Fibroblast of upper back skin (primary cell): ENCODE measurements around the gene ATP5MC3.

Experiments
- DNase-seq: peaks from one replicate; pipeline ENCODE4 v3.0.0-alpha.2; 2013

ATP5MC3 gene

DNA sequence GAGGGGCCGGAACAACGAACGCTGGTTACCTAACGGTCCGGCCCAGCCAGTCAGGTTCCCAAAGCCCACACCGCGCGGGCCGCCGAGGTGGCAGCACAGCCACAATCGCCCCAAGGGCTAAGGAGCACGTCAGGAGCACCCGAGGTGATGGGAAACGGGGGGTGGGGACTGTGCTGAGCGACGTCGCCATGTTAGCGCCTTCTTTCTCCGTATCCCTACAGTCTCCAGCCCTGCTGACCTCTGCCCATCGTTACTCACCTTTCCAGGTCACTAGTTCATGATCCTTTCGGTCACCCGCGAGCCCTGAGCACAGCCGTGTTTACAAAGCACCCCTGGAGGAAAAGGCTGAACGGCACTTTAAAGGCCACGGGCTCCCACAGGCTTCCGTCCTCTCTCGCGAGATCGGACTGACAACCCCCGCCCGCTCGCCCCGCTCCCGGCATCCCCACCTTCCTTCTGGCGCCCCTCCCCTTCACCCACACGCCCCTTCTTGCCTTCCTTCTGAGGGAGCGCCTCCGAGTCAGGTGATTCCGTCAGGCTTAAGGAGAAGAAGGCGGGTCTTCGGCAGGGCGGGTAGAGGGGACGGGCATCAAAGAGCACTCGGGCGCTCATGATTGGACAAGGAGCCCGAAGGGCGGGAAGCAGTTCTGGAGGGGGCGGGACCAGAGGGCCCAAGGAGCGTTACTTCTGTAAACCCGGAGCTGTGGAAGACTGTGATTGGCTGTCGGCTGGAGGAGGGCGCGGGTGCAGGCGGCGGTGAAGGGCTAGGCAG lies 13.5 kb downstream of the ATP5MC3 start, which contains the start of gene ATF2:
Gene ATF2, minus strand, starts transcription at position 412 of the 772 bp plus-strand sequence. CDS start 31,760 bp downstream, outside the sequence.
- peak; percentile 100 for DNase-seq

DNA sequence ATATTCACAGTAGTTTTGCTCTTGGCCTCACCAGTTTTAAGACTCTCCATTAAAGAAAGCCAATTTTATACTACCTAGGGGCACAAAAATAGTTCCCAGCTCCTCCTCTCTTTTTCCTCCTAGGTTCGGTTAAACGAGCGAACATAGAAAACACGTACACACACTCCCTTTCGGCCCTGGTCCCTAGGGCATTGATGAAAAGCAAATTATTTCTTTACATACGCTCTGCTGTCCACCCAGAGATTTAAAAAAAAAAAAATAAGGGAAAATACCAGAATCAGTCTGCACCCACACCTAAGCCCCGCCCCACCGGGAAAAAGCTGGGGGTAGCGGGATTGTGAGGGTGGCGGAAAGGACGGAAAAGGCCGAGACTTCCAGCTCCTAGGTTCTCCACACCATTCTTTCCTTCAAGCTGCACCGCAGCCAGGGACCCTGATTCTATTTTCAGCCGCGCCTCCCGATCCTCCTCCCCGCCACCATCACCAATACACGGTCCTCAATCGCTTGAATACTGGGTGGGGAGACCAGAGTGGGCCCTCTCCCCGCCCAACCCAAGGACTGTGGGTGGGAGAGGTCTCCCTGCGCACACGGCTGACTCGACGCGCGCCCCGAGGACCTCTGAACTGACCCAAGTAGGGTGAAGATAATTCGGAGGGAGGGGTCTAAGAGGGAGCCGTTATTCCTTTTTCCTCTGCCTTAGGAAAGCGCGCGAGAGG lies 14.3 kb downstream of the ATP5MC3 start:
- peak; percentile 37 for DNase-seq

- no peak for DNase-seq
Observed at GRCh38 chr2:175166216-175166824, 15.2 kb downstream of the ATP5MC3 start.

- no peak for DNase-seq
Observed at GRCh38 chr2:175164235-175164634, 17.3 kb downstream of the ATP5MC3 start.

DNA sequence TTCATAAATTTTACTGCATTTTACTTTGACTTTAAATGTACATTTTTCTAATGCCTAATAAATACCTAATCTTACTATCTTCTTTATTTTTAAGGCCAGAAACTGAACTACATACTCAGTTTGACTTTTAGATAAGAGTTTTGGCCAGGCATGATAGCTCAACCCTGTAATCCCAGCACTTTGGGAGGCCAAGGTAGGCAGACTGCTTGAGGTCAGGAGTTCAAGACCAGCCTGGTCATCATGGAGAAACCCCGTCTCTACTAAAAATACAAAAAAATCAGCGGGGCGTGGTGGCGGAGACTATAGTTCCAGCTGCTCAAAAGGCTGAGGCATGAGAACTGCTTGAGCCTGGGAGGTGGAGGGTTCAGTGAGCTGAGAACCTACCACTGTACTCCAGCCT lies 22.6 kb downstream of the ATP5MC3 start:
- no peak for DNase-seq

GRCh38 chr2:175156534-175156933 lies 25.0 kb downstream of the ATP5MC3 start:
- DNase-seq, result peak; percentile 21

GRCh38 chr2:175154661-175155082 lies 26.8 kb downstream of the ATP5MC3 start:
- peak; percentile 88 for DNase-seq

DNA sequence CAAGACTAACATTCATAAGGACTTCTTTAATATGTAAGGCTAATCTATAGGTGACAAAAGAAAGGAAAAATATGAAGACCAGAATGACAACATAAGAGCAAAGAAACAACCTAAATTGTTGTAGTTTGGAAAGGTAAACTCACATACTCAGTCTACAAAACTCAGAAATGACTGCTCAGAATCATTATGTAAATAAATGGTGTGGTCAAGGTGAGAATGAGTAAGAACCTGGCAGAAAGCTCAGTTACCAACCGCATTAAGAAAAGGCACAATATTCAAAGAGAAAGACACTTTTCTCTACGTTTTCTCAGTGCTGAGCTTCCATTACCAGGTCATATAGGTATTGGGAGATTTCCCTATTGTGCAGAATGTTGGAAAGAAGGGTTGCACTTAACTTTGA lies 29.3 kb downstream of the ATP5MC3 start:
- DNase-seq, result no peak

GRCh38 chr2:175151791-175152190 lies 29.7 kb downstream of the ATP5MC3 start:
- no peak for DNase-seq

GRCh38 chr2:175147186-175147585 lies 34.3 kb downstream of the ATP5MC3 start:
- DNase-seq, result no peak

DNA sequence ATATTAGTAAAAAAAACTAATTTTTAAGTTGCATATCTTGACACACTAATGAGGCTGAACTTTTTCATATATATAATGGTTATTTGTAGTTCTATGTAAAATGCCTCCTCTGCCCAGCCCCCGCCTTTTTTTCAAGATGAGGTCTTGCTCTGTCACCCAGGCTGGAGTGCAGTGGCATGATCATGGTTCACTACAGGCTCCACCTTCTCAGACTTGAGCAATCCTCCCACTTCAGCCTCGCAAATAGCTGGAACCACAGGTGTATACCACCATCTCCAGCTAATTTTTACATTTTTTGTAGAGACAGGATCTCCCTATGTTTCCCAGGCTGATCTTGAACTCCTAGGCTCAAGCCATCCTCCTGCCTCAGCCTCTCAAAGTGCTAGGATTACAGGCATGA lies 37.8 kb downstream of the ATP5MC3 start:
- no peak for DNase-seq

GRCh38 chr2:175143191-175143590 lies 38.3 kb downstream of the ATP5MC3 start:
- DNase-seq, result no peak

DNA sequence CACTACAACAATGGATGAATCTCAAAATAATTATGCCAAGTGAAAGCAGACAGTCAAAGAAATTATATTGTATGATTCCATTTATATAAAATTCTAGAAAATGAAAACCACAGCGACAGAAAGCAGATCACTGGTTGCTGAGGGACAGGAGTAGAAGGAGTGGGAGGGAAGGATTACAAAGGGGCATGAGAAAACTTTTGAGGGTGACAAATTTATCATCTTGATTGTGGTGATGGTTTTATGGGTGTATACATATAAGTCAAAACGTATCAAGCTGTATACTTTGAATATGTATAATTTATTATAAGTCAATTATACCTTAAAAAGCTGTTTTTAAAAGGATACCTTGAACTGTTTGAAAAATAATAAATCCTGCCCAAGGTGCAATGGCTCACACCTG lies 41.2 kb downstream of the ATP5MC3 start:
- DNase-seq, result no peak

DNA sequence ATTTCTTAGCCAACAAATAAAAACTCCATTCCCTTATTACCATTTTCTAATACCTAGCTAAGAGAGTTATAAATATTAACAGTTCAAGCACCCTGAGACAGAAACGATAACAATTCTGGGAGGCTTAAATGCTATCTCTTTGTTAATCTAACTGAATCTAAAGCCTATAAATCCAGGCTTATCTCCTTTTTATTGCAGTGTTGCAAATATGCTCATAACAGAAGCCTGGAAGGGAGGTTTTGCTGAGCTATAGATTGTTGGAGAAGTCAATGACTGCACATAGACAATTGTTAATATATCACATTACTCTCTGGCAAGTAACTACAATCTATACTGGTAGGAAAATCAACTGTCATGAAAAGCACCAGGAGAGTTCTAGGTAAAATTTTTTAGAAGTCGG lies 43.7 kb downstream of the ATP5MC3 start:
- DNase-seq, result no peak

DNA sequence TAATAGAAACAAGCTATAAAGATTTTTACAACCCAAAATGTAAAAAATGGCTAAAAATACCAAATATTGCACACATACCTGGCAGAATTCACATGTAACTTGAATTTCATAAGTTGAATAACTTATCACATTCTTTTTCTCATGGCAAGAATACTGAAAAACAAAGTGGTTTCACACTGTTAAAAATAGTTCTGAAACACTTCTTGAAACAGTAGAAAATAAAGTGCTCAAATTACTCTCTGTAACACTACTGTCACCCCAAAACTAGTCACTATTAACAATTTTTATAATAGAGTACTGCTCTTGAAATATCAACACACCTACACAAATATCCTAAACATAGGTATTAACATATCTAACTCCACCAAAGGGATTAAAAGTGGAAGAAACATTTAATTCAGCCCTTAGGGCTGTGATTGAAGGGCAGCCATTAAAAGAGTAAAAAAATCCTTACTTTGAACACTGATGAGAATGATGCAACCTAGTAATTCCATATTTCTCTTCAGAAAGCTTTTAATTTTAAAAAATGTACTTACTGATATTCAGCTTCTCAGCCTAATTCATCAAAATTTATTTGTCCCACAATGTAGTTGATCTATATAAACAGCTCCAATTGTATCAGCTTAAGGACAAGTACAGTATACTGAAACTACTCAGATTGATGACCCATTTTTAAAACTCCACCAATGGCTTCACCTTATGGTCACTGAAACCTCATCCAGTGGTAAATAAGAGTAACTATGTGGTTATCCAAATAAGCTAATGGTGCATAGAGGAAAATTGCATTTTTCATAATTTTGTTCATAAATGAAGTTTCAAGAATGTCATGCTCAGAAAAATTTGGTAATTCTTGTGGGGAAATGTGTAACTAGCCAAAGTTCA lies 44.9 kb downstream of the ATP5MC3 start:
- DNase-seq, result no peak

DNA sequence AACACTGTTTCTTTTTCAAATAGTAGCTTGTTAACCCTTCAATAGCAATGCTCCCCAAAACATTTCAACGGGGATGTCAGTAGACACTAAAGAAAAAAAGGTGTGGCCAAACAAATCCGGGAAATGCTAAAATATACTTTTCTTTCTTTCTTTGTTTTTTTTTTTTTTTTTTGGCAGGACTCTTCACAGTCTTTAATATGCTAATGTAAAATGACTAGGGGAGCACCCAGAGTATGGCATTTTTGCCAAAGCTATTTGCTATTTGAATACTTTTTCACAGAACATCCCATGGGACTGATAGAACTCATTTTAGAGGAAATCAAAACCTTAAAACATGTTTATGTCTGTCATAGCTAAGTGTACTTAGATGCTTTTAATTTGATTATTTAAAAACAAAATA lies 45.6 kb downstream of the ATP5MC3 start:
- no peak for DNase-seq

DNA sequence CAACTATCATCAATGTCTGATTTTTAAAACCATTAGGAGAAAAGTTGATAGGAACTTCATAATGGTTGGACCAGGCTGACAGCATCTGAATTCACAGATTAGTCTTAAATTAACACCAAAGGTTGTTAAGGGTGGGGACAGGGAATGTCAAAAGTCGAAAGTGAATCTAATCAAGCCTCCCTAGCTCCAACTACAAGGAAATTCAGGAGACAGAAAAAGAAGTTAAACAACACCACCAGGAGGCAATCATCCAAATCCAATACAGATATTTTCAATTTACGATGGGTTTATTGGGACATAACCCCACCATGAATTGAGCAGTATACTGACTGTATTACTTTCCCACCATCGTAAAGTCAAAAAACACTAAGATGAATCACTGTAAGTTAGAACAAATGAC lies 46.3 kb downstream of the ATP5MC3 start:
- DNase-seq, result no peak

DNA sequence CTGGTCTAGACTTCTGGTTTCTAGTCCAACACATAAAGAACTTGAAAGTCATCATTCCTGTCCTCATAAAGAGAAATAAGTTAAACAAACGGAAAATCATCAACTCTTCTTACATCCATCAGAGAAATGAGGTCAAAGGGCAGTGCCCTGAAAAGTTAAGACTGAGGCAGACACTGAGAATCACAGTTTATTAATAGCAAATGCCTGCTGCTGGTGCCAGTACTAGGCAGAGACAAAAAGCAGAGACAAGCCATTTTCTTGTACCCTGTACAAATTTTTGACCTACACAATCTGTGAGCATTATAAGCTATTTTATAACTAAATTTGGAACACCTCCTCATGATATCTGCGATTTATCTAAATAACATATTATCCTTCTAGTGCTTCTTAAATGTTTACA lies 50.3 kb downstream of the ATP5MC3 start:
- no peak for DNase-seq

DNA sequence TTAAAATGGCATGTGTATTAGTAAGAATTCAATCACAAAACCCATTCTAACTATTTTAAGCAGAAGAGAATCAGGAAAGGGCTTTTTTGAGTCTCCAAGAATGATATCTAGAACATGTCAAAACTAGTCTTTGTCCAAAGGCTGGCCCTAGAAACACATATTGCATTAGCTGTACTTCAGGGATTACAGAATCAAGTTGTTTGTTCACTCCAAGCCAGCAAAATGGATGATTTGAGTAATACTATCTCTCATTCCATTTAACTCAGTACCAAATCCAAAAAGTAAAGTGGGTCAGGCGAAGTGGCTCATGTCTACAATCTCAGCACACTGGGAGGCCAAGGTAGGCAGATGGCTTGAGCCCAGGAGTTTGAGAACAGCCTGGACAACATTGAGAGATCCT lies 54.8 kb downstream of the ATP5MC3 start:
- no peak for DNase-seq
